H9 (cell line): ENCODE results near the gene KRT5. TPM values are rescaled to one million over a fixed set of nuclear protein-coding genes. Genes with fewer than 3 reads are reported as not detected.

Source experiments
- DNase-seq: peaks from one replicate; pipeline ENCODE4 v3.0.0-alpha.2; 2017
- H2AFZ ChIP-seq: one replicate; pipeline ENCODE4 v1.6.1; 2013; ENCODE audit warnings: mild to moderate bottlenecking, low read length, control low read depth, moderate library complexity
- H2AK5ac ChIP-seq: 2 replicates; pipeline ENCODE4 v1.6.1; 2013; ENCODE audit warnings: low read length, control low read depth, mixed read lengths; ENCODE audit not compliant: insufficient read length
- H2BK120ac ChIP-seq: one replicate; pipeline ENCODE4 v1.6.1; 2013; ENCODE audit warnings: low read depth, mild to moderate bottlenecking, low read length, control low read depth, inconsistent platforms; ENCODE audit not compliant: poor library complexity, severe bottlenecking
- H2BK12ac ChIP-seq: 2 replicates; pipeline ENCODE4 v1.6.1; 2013; ENCODE audit warnings: low read length, control low read depth, mixed read lengths, low read depth; ENCODE audit not compliant: insufficient read length
- H2BK15ac ChIP-seq: 2 replicates; pipeline ENCODE4 v1.6.1; 2013; ENCODE audit warnings: low read depth, low read length, control low read depth
- H2BK20ac ChIP-seq: one replicate; pipeline ENCODE4 v1.6.1; 2013; ENCODE audit warnings: low read depth, mild to moderate bottlenecking, low read length, control low read depth, inconsistent platforms; ENCODE audit not compliant: poor library complexity, severe bottlenecking
- H2BK5ac ChIP-seq: 2 replicates; pipeline ENCODE4 v1.6.1; 2013; ENCODE audit warnings: low read length, control low read depth, mixed read lengths; ENCODE audit not compliant: insufficient read length
- H3K14ac ChIP-seq: 2 replicates; pipeline ENCODE4 v1.6.1; 2013; ENCODE audit warnings: low read length, control low read depth; ENCODE audit not compliant: insufficient read depth
- H3K18ac ChIP-seq: 2 replicates; pipeline ENCODE4 v1.6.1; 2013; ENCODE audit warnings: low read depth, mild to moderate bottlenecking, mixed read lengths, low read length, control low read depth; ENCODE audit not compliant: insufficient read length
- H3K23ac ChIP-seq: 2 replicates; pipeline ENCODE4 v1.6.1; 2013; ENCODE audit warnings: low read length, control low read depth, mixed read lengths, low read depth; ENCODE audit not compliant: insufficient read length
- H3K23me2 ChIP-seq: 2 replicates; pipeline ENCODE4 v1.6.1; 2013; ENCODE audit warnings: low read depth, mild to moderate bottlenecking, mixed read lengths, low read length, control low read depth; ENCODE audit not compliant: insufficient read length, poor library complexity, severe bottlenecking
- H3K27ac ChIP-seq: 2 replicates; pipeline ENCODE4 v1.5.1; 2013; ENCODE audit warnings: low read length, control low read depth, mixed read lengths, low read depth; ENCODE audit not compliant: insufficient read length
- H3K27me3 ChIP-seq: 2 replicates; pipeline ENCODE4 v1.6.1; 2013; ENCODE audit warnings: low read length, control low read depth, inconsistent platforms; ENCODE audit not compliant: insufficient read depth
- H3K4ac ChIP-seq: 2 replicates; pipeline ENCODE4 v1.6.1; 2013; ENCODE audit warnings: low read depth, mild to moderate bottlenecking, control low read depth, inconsistent platforms, low read length, moderate library complexity
- H3K4me1 ChIP-seq: 2 replicates; pipeline ENCODE4 v1.6.1; 2013; ENCODE audit warnings: low read length, control low read depth, inconsistent platforms; ENCODE audit not compliant: insufficient read depth
- H3K4me2 ChIP-seq: 2 replicates; pipeline ENCODE4 v1.6.1; 2013; ENCODE audit warnings: low read length, control low read depth, mixed read lengths; ENCODE audit not compliant: insufficient read length, insufficient read depth
- H3K56ac ChIP-seq: 2 replicates; pipeline ENCODE4 v1.6.1; 2013; ENCODE audit warnings: low read depth, mild to moderate bottlenecking, mixed read lengths, low read length, control low read depth; ENCODE audit not compliant: insufficient read length
- H3K79me1 ChIP-seq: 2 replicates; pipeline ENCODE4 v1.6.1; 2013; ENCODE audit warnings: low read depth, mild to moderate bottlenecking, moderate library complexity, low read length, control low read depth, inconsistent platforms; ENCODE audit not compliant: insufficient read depth, poor library complexity, severe bottlenecking
- H3K79me2 ChIP-seq: 2 replicates; pipeline ENCODE4 v1.6.1; 2013; ENCODE audit warnings: low read length, control low read depth, inconsistent platforms; ENCODE audit not compliant: insufficient read depth
- H3K9ac ChIP-seq: 2 replicates; pipeline ENCODE4 v1.6.1; 2013; ENCODE audit warnings: low read length, control low read depth, mixed read lengths; ENCODE audit not compliant: insufficient read length; ENCODE audit errors: extremely low read depth
- H3K9me3 ChIP-seq: one replicate; pipeline ENCODE4 v1.6.1; 2013; ENCODE audit warnings: low read depth, low read length, inconsistent platforms; ENCODE audit not compliant: control insufficient read depth
- H3T11ph ChIP-seq: one replicate; pipeline ENCODE4 v1.6.1; 2013; ENCODE audit warnings: mild to moderate bottlenecking, low read length, control low read depth, inconsistent platforms
- H4K20me1 ChIP-seq: one replicate; pipeline ENCODE4 v1.6.1; 2013; ENCODE audit not compliant: control insufficient read depth, insufficient read length, insufficient read depth
- H4K5ac ChIP-seq: 2 replicates; pipeline ENCODE4 v1.6.1; 2013; ENCODE audit warnings: low read depth, mild to moderate bottlenecking, mixed read lengths, low read length, control low read depth; ENCODE audit not compliant: insufficient read length
- H4K8ac ChIP-seq: replicated peaks from 2 replicates; pipeline ENCODE4 v1.6.1; 2013; ENCODE audit warnings: low read length, control low read depth, mixed read lengths, low read depth; ENCODE audit not compliant: insufficient read length
- H4K91ac ChIP-seq: 2 replicates; pipeline ENCODE4 v1.6.1; 2013; ENCODE audit warnings: low read depth, mild to moderate bottlenecking, moderate library complexity, mixed read lengths, low read length, control low read depth; ENCODE audit not compliant: insufficient read length
- H3K27ac Mint-ChIP-seq, 3 experiments: 2 replicates in 2 of 3; 3 replicates in 1 of 3; pipeline ENCODE4 v1.8.0; 2020 to 2021; ENCODE audit warnings: mixed read lengths in 3 of 3, mild to moderate bottlenecking in 1 of 3, moderate library complexity in 1 of 3
- H3K27me3 Mint-ChIP-seq: 2 replicates; pipeline ENCODE4 v1.8.0; 2021; ENCODE audit warnings: low read depth, mild to moderate bottlenecking, moderate library complexity, mixed read lengths
- H3K36me3 Mint-ChIP-seq, 3 experiments: 2 replicates in 2 of 3; 3 replicates in 1 of 3; pipeline ENCODE4 v1.8.0; 2020 to 2021; ENCODE audit warnings: low read depth in 3 of 3, mixed read lengths in 3 of 3; ENCODE audit not compliant: insufficient read depth in 1 of 3
- H3K4me1 Mint-ChIP-seq, 2 experiments: 2 replicates each; pipeline ENCODE4 v1.8.0; 2020; ENCODE audit warnings: mixed read lengths in 2 of 2
- H3K4me3 Mint-ChIP-seq, 2 experiments: 2 replicates in 1 of 2; 3 replicates in 1 of 2; pipeline ENCODE4 v1.8.0; 2020 to 2021; ENCODE audit warnings: mild to moderate bottlenecking in 2 of 2, mixed read lengths in 2 of 2, moderate library complexity in 1 of 2
- H3K9me3 Mint-ChIP-seq, 2 experiments: 2 replicates in 1 of 2; 3 replicates in 1 of 2; pipeline ENCODE4 v1.8.0; 2020; ENCODE audit warnings: mild to moderate bottlenecking in 2 of 2, mixed read lengths in 2 of 2, moderate library complexity in 1 of 2
- CTCF ChIP-seq: fragments of 200-600 bp; sonication (generic); conservative IDR thresholded peaks from 3 replicates; pipeline ENCODE4 v1.8.0; 2021; ENCODE audit warnings: antibody characterized with exemption, mild to moderate bottlenecking
- WGBS: extraction: QIAGEN DNeasy Blood & Tissue Kit; methylation state at CpG from one replicate; pipeline ENCODE4 v1.1.7; 2013; ENCODE audit warnings: missing lambda C conversion rate, low lambda C conversion rate, mixed read lengths; ENCODE audit not compliant: insufficient read length; ENCODE audit errors: extremely low coverage; 5-methylcytosine and 5-hydroxymethylcytosine counted together
- total RNA-seq: library from RNA; stranded (reverse); gene quantifications from 2 replicates; pipeline ENCODE4 v1.2.1, GENCODE V29; 2021

KRT5 gene
- total RNA-seq, 1 experiment from 2014 or later, result not detected

GRCh38 chr12:52497975-52498374 lies 22.2 kb downstream of the KRT5 start:
- Mint-ChIP-seq H3K4me3 (no peak overlapping the region), H3K27me3 (peaks cover 9% of the 10 kb centered on the region)
- no peak overlapping the region for H3K23ac ChIP-seq

More at GRCh38 chr12:52497975-52498374, 22.2 kb downstream of the KRT5 start:
- Mint-ChIP-seq H3K27ac (no peak overlapping the region), H3K4me1 (peaks cover 28 to 37% of the 10 kb centered on the region in 2 experiments), H3K9me3 (0 out of 5 replicates have a peak, but pooled peaks cover 0 to 3% of the 10 kb centered on the region in 2 experiments), H3K36me3 (no peaks in the 10 kb centered on the region; a peak in 1 of 7 replicates)
- H3K4me1 ChIP-seq, result peaks cover 6% of the 10 kb centered on the region; the same call in 1 of the 2 replicates
- no peak overlapping the region for H3K4ac ChIP-seq
- H3K79me1 ChIP-seq, result no peaks in the 10 kb centered on the region
- H3K4me2 ChIP-seq, result no peak overlapping the region
- no peak for TF ChIP-seq CTCF
- H2AK5ac ChIP-seq, result no peak overlapping the region
- no peak overlapping the region for H3K56ac ChIP-seq
- no peaks in the 10 kb centered on the region for H3K27me3 ChIP-seq
- no CpG with 5 or more reads among the region's 7 CpGs for WGBS
- no peaks in the 10 kb centered on the region for H3K9me3 ChIP-seq
- no peak overlapping the region for H2BK120ac ChIP-seq
- H2BK5ac ChIP-seq, result no peak overlapping the region
- DNase-seq, result no peak
- H4K91ac ChIP-seq, result no peak overlapping the region
- H3K18ac ChIP-seq, result no peak overlapping the region
- H3K79me2 ChIP-seq, result no peaks in the 10 kb centered on the region
- no peak overlapping the region for H3K14ac ChIP-seq
- no peak overlapping the region for H4K5ac ChIP-seq
- no peak overlapping the region for H2BK15ac ChIP-seq
- H3K9ac ChIP-seq, result no peak overlapping the region
- H2BK20ac ChIP-seq, result no peak overlapping the region
- no peak overlapping the region for H3K27ac ChIP-seq
- no peaks in the 10 kb centered on the region for H4K20me1 ChIP-seq
- H4K8ac ChIP-seq, result no peak overlapping the region
- no peak overlapping the region for H2AFZ ChIP-seq
- no peak overlapping the region for H2BK12ac ChIP-seq
- H3T11ph ChIP-seq, result no peak overlapping the region
- no peaks in the 10 kb centered on the region for H3K23me2 ChIP-seq
